Neuronal stem cell (in vitro differentiated cells): ENCODE measurements around the gene HBM.
"Not testable (repeated sequence)": the region's sequence is repeated elsewhere in the genome, so short reads cannot be mapped to it uniquely, and the experiment has no call there.

Experiments used
- DNase-seq: peaks from one replicate; pipeline ENCODE4 v3.0.0-alpha.2; 2013; ENCODE audit warnings: low spot score
- H2AFZ ChIP-seq: one replicate; pipeline ENCODE4 v1.6.1; 2013; ENCODE audit warnings: mild to moderate bottlenecking, low read length, inconsistent platforms
- H2AK5ac ChIP-seq: 2 replicates; pipeline ENCODE4 v1.6.1; 2013; ENCODE audit warnings: low read depth, mild to moderate bottlenecking, inconsistent platforms, low read length, moderate library complexity, mixed read lengths
- H2BK120ac ChIP-seq: 2 replicates; pipeline ENCODE4 v1.6.1; 2013; ENCODE audit warnings: low read depth, mild to moderate bottlenecking, inconsistent platforms, low read length, moderate library complexity, mixed read lengths
- H2BK12ac ChIP-seq: one replicate; pipeline ENCODE4 v1.6.1; 2013; ENCODE audit warnings: low read length, inconsistent platforms
- H2BK15ac ChIP-seq: 2 replicates; pipeline ENCODE4 v1.6.1; 2013; ENCODE audit warnings: mild to moderate bottlenecking, low read length, inconsistent platforms, mixed read lengths
- H2BK5ac ChIP-seq: one replicate; pipeline ENCODE4 v1.6.1; 2013; ENCODE audit warnings: inconsistent platforms, mild to moderate bottlenecking, low read length, moderate library complexity
- H3K14ac ChIP-seq: one replicate; pipeline ENCODE4 v1.6.1; 2013; ENCODE audit warnings: low read length, inconsistent platforms
- H3K18ac ChIP-seq: 2 replicates; pipeline ENCODE4 v1.6.1; 2013; ENCODE audit warnings: low read length, inconsistent platforms
- H3K23ac ChIP-seq: 2 replicates; pipeline ENCODE4 v1.6.1; 2013; ENCODE audit warnings: low read depth, mild to moderate bottlenecking, mixed read lengths, low read length, inconsistent platforms; ENCODE audit not compliant: poor library complexity
- H3K27ac ChIP-seq: replicated peaks from 3 replicates; pipeline ENCODE4 v1.5.1; 2013; ENCODE audit warnings: low read length, inconsistent platforms
- H3K27me3 ChIP-seq, 3 experiments: 2 replicates each; pipeline ENCODE4 v1.6.1; 2013; ENCODE audit warnings: low read length in 3 of 3, mild to moderate bottlenecking in 2 of 3, inconsistent platforms in 1 of 3, low read depth in 1 of 3, mixed read lengths in 1 of 3, moderate library complexity in 1 of 3; ENCODE audit not compliant: control insufficient read depth in 3 of 3, insufficient read depth in 3 of 3
- H3K36me3 ChIP-seq, 2 donors: replicated peaks in 1 of 2; 2 replicates each; pipeline ENCODE4 v1.6.1; 2013; ENCODE audit warnings: low read length in 2 of 2; ENCODE audit not compliant: control insufficient read depth in 2 of 2, insufficient read depth in 2 of 2
- H3K4ac ChIP-seq: 2 replicates; pipeline ENCODE4 v1.6.1; 2013; ENCODE audit warnings: inconsistent platforms, mild to moderate bottlenecking, low read length, moderate library complexity
- H3K4me1 ChIP-seq, 2 donors: 1 replicate in 1 of 2; 2 replicates in 1 of 2; pipeline ENCODE4 v1.6.1; 2013; ENCODE audit warnings: low read length in 2 of 2, low read depth in 1 of 2; ENCODE audit not compliant: control insufficient read depth in 2 of 2, insufficient read depth in 1 of 2
- H3K4me2 ChIP-seq: one replicate; pipeline ENCODE4 v1.6.1; 2013; ENCODE audit warnings: mild to moderate bottlenecking, low read length, inconsistent platforms; ENCODE audit not compliant: insufficient read depth, poor library complexity, severe bottlenecking
- H3K4me3 ChIP-seq, 2 donors: 2 replicates each; pipeline ENCODE4 v1.5.1; 2013; ENCODE audit warnings: low read length in 2 of 2, mild to moderate bottlenecking in 2 of 2, inconsistent platforms in 1 of 2, moderate library complexity in 1 of 2
- H3K79me1 ChIP-seq: one replicate; pipeline ENCODE4 v1.6.1; 2013; ENCODE audit warnings: low read depth, mild to moderate bottlenecking, inconsistent platforms, low read length, moderate library complexity
- H3K9ac ChIP-seq: one replicate; pipeline ENCODE4 v1.6.1; 2013; ENCODE audit warnings: mild to moderate bottlenecking, low read depth, low read length, inconsistent platforms; ENCODE audit not compliant: poor library complexity
- H3K9me3 ChIP-seq, 2 donors: replicated peaks in 1 of 2; 2 replicates each; pipeline versions ENCODE3 to v1.6.1; 2013; ENCODE audit warnings: low read length in 2 of 2, mild to moderate bottlenecking in 2 of 2, inconsistent platforms in 1 of 2, low read depth in 1 of 2, mixed read lengths in 1 of 2, moderate library complexity in 1 of 2; ENCODE audit not compliant: control insufficient read depth in 2 of 2, insufficient read depth in 1 of 2
- H4K8ac ChIP-seq: one replicate; pipeline ENCODE4 v1.6.1; 2013; ENCODE audit warnings: low read depth, mild to moderate bottlenecking, inconsistent platforms, low read length, moderate library complexity
- H4K91ac ChIP-seq: one replicate; pipeline ENCODE4 v1.6.1; 2013; ENCODE audit warnings: low read length, low read depth, mild to moderate bottlenecking, inconsistent platforms; ENCODE audit not compliant: poor library complexity
- WGBS, 2 donors: extraction: QIAGEN DNeasy Blood & Tissue Kit; methylation state at CpG; one replicate each; pipeline ENCODE4 v1.1.7; 2013; ENCODE audit warnings: missing lambda C conversion rate in 2 of 2, mixed read lengths in 1 of 2; ENCODE audit not compliant: insufficient read length in 2 of 2, insufficient replicate concordance in 1 of 2; ENCODE audit errors: extremely low coverage in 2 of 2; 5-methylcytosine and 5-hydroxymethylcytosine counted together

Gene HBM

GRCh38 chr16:170088-170507 lies 4.3 kb downstream of the HBM start:
- not testable (repeated sequence) for H3K14ac ChIP-seq, H3K9ac ChIP-seq, H2BK12ac ChIP-seq, H2BK15ac ChIP-seq, H4K8ac ChIP-seq, H2BK5ac ChIP-seq, H3K79me1 ChIP-seq, H3K9me3 ChIP-seq, H3K18ac ChIP-seq, H3K27ac ChIP-seq, H3K23ac ChIP-seq, H4K91ac ChIP-seq, H2AFZ ChIP-seq, H3K4me3 ChIP-seq, H3K4ac ChIP-seq, H3K36me3 ChIP-seq, H3K4me2 ChIP-seq, H2BK120ac ChIP-seq, DNase-seq, H2AK5ac ChIP-seq
- H3K4me1 ChIP-seq, result peaks cover 0 to 11% of the 10 kb centered on the region in 2 donors
- no CpG with 5 or more reads among the region's 5 CpGs for WGBS, 2 donors
- peaks cover 37 to 81% (median 74%) of the 10 kb centered on the region in 3 experiments for H3K27me3 ChIP-seq

GRCh38 chr16:170788-171187 lies 5.0 kb downstream of the HBM start:
- Histone ChIP-seq H4K91ac (no peak overlapping the region), H3K4ac (no peak overlapping the region), H2BK15ac (no peak overlapping the region), H3K4me2 (no peak overlapping the region), H4K8ac (no peak overlapping the region), H3K79me1 (no peaks in the 10 kb centered on the region), H3K9me3 (peaks cover 0 to 4% of the 10 kb centered on the region in 2 donors), H2AK5ac (no peak overlapping the region), H3K14ac (no peak overlapping the region), H2BK5ac (no peak overlapping the region), H3K4me3 (no peak overlapping the region), H3K27me3 (peaks cover 36 to 80% (median 73%) of the 10 kb centered on the region in 3 experiments), H3K4me1 (peaks cover 0 to 7% of the 10 kb centered on the region in 2 donors), H3K36me3 (no peaks in the 10 kb centered on the region), H2BK12ac (no peak overlapping the region), H3K23ac (no peak overlapping the region), H2BK120ac (no peak overlapping the region), H3K9ac (no peak overlapping the region), H3K27ac (no peak overlapping the region), H3K18ac (no peak overlapping the region), H2AFZ (no peak overlapping the region)
- no CpG with 5 or more reads among the region's 1 CpG for WGBS, 2 donors
- DNase-seq, result no peak

DNA sequence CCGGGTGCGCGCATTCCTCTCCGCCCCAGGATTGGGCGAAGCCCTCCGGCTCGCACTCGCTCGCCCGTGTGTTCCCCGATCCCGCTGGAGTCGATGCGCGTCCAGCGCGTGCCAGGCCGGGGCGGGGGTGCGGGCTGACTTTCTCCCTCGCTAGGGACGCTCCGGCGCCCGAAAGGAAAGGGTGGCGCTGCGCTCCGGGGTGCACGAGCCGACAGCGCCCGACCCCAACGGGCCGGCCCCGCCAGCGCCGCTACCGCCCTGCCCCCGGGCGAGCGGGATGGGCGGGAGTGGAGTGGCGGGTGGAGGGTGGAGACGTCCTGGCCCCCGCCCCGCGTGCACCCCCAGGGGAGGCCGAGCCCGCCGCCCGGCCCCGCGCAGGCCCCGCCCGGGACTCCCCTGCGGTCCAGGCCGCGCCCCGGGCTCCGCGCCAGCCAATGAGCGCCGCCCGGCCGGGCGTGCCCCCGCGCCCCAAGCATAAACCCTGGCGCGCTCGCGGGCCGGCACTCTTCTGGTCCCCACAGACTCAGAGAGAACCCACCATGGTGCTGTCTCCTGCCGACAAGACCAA lies 6.7 kb downstream of the HBM start, which contains the start of gene HBA2:
HBA2 (plus strand) TSS at position 503 of the 568 bp plus-strand sequence; CDS start at position 540, 37 bp downstream.
- H2AFZ ChIP-seq, H3K4me2 ChIP-seq, H3K4me3 ChIP-seq, DNase-seq, H3K14ac ChIP-seq, H3K79me1 ChIP-seq, H3K4ac ChIP-seq, H4K91ac ChIP-seq, H2BK5ac ChIP-seq, H3K27ac ChIP-seq, H2BK12ac ChIP-seq, H3K9ac ChIP-seq, H2BK15ac ChIP-seq, H3K23ac ChIP-seq, H2BK120ac ChIP-seq, H2AK5ac ChIP-seq, H3K4me1 ChIP-seq, H3K36me3 ChIP-seq, H4K8ac ChIP-seq, H3K9me3 ChIP-seq, H3K18ac ChIP-seq: not testable (repeated sequence)
- no CpG with 5 or more reads among the region's 74 CpGs for WGBS, 2 donors
- peaks cover 23 to 72% (median 66%) of the 10 kb centered on the region in 3 experiments for H3K27me3 ChIP-seq

DNA sequence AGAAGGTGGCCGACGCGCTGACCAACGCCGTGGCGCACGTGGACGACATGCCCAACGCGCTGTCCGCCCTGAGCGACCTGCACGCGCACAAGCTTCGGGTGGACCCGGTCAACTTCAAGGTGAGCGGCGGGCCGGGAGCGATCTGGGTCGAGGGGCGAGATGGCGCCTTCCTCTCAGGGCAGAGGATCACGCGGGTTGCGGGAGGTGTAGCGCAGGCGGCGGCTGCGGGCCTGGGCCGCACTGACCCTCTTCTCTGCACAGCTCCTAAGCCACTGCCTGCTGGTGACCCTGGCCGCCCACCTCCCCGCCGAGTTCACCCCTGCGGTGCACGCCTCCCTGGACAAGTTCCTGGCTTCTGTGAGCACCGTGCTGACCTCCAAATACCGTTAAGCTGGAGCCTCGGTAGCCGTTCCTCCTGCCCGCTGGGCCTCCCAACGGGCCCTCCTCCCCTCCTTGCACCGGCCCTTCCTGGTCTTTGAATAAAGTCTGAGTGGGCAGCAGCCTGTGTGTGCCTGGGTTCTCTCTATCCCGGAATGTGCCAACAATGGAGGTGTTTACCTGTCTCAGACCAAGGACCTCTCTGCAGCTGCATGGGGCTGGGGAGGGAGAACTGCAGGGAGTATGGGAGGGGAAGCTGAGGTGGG lies 7.6 kb downstream of the HBM start:
- H3K79me1 ChIP-seq, H3K4me2 ChIP-seq, H2BK5ac ChIP-seq, H3K36me3 ChIP-seq, H3K4me3 ChIP-seq, H3K4me1 ChIP-seq, H4K8ac ChIP-seq, H4K91ac ChIP-seq, H3K9me3 ChIP-seq, H3K4ac ChIP-seq, H2AFZ ChIP-seq, H2BK15ac ChIP-seq, H3K9ac ChIP-seq, H2BK12ac ChIP-seq, H2BK120ac ChIP-seq, H3K14ac ChIP-seq, H3K18ac ChIP-seq, H3K23ac ChIP-seq, DNase-seq, H2AK5ac ChIP-seq, H3K27ac ChIP-seq: not testable (repeated sequence)
- H3K27me3 ChIP-seq, result peaks cover 26 to 72% (median 66%) of the 10 kb centered on the region in 3 experiments
- WGBS, 2 donors, result no CpG with 5 or more reads among the region's 44 CpGs
